ENCODE results near the gene SPCS1.
"Not testable (repeated sequence)": the region's sequence is repeated elsewhere in the genome, so short reads cannot be mapped to it uniquely, and the experiment has no call there.

Gene SPCS1

DNA sequence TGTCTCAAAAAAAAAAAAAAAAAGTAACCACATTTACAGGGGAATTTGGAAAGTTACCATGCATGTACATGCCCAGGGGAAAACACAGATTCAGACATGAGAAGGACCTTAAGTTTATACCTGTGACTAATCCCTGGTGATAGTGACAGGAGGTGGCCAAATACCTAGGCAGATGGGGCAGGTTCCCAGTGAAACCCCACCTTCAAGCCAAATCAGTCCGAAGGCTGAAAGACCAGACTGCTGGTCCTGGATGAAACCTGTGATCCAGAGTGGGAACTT lies 15.8 kb downstream of the SPCS1 start:
- Mint-ChIP-seq H3K4me1 (no peaks in the 10 kb centered on the region), H3K4me3 (no peak overlapping the region), H3K27me3 (ENCODE audit: low read depth, poor library complexity) (no peaks in the 10 kb centered on the region), H3K27ac (no peak overlapping the region), H3K36me3 (ENCODE audit: low read depth) (peaks cover 77% of the 10 kb centered on the region), H3K9me3 (peaks cover 41% of the 10 kb centered on the region)
- TF ChIP-seq, protein P1, sequence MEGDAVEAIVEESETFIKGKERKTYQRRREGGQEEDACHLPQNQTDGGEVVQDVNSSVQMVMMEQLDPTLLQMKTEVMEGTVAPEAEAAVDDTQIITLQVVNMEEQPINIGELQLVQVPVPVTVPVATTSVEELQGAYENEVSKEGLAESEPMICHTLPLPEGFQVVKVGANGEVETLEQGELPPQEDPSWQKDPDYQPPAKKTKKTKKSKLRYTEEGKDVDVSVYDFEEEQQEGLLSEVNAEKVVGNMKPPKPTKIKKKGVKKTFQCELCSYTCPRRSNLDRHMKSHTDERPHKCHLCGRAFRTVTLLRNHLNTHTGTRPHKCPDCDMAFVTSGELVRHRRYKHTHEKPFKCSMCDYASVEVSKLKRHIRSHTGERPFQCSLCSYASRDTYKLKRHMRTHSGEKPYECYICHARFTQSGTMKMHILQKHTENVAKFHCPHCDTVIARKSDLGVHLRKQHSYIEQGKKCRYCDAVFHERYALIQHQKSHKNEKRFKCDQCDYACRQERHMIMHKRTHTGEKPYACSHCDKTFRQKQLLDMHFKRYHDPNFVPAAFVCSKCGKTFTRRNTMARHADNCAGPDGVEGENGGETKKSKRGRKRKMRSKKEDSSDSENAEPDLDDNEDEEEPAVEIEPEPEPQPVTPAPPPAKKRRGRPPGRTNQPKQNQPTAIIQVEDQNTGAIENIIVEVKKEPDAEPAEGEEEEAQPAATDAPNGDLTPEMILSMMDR (IDR thresholded peaks at IDR 0.05), result no peak
- no peak for DNase-seq

GRCh38 chr3:52722491-52722890 lies 16.6 kb downstream of the SPCS1 start:
- no peaks in the 10 kb centered on the region for H3K4me1 Mint-ChIP-seq
- TF ChIP-seq, protein P1 (IDR thresholded peaks at IDR 0.05), result no peak
- H3K27me3 Mint-ChIP-seq (ENCODE audit: low read depth, poor library complexity), result no peaks in the 10 kb centered on the region
- no peak for DNase-seq
- peaks cover 85% of the 10 kb centered on the region for H3K36me3 Mint-ChIP-seq (ENCODE audit: low read depth)
- H3K4me3 Mint-ChIP-seq, result no peak overlapping the region
- no peak overlapping the region for H3K27ac Mint-ChIP-seq
- peaks cover 47% of the 10 kb centered on the region for H3K9me3 Mint-ChIP-seq

DNA sequence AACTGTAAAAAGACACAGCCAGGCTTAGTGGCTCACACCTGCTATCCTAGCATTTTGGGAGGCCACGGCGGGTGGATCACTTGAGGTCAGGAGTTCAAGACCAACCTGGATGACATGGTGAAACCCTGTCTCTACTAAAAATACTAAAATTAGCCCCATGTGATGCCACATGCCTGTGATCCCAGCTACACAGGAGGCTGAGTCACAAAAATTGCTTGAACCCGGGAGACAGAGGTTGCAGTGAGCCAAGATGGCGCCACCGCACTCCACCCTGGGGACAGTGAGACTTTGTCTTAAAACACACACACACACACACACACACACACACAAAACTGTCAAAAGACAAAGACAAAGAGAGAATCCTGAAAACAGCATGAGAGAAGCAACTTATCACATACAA lies 18.0 kb downstream of the SPCS1 start:
- Mint-ChIP-seq H3K27me3 (ENCODE audit: low read depth, poor library complexity) (no peaks in the 10 kb centered on the region), H3K4me3 (no peak overlapping the region), H3K9me3 (peaks cover 60% of the 10 kb centered on the region), H3K4me1 (no peaks in the 10 kb centered on the region), H3K36me3 (ENCODE audit: low read depth) (peaks cover 92% of the 10 kb centered on the region), H3K27ac (no peak overlapping the region)
- no peak for DNase-seq
- TF ChIP-seq, protein P1 (IDR thresholded peaks at IDR 0.05), result no peak

GRCh38 chr3:52724511-52724910 lies 18.6 kb downstream of the SPCS1 start:
- TF ChIP-seq, protein P1 (IDR thresholded peaks at IDR 0.05), result no peak
- Mint-ChIP-seq H3K4me3 (no peak overlapping the region), H3K9me3 (peaks cover 60% of the 10 kb centered on the region), H3K27ac (no peak overlapping the region), H3K4me1 (no peaks in the 10 kb centered on the region), H3K27me3 (ENCODE audit: low read depth, poor library complexity) (no peaks in the 10 kb centered on the region), H3K36me3 (ENCODE audit: low read depth) (peaks cover 92% of the 10 kb centered on the region)
- DNase-seq, result no peak

DNA sequence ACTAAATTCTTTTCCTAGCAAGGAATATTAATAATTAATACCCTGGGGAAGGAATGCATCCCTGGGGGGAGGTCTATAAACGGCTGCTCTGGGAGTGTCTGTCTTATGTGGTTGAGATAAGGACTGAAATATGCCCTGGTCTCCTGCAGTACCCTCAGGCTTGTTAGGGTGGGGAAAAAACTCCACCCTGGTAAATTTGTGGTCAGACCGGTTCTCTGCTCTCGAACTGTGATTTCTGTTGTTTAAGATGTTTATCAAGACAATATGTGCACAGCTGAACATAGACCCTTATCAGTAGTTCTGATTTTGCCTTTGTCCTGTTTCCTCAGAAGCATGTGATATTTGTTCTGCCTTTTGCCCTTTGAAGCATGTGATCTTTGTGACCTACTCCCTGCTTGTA lies 22.8 kb downstream of the SPCS1 start:
- DNase-seq; H3K27me3 Mint-ChIP-seq (ENCODE audit: low read depth, poor library complexity); H3K27ac Mint-ChIP-seq; H3K4me1 Mint-ChIP-seq; H3K4me3 Mint-ChIP-seq: not testable (repeated sequence)
- peaks cover 93% of the 10 kb centered on the region for H3K36me3 Mint-ChIP-seq (ENCODE audit: low read depth)
- H3K9me3 Mint-ChIP-seq, result peaks cover 72% of the 10 kb centered on the region

DNA sequence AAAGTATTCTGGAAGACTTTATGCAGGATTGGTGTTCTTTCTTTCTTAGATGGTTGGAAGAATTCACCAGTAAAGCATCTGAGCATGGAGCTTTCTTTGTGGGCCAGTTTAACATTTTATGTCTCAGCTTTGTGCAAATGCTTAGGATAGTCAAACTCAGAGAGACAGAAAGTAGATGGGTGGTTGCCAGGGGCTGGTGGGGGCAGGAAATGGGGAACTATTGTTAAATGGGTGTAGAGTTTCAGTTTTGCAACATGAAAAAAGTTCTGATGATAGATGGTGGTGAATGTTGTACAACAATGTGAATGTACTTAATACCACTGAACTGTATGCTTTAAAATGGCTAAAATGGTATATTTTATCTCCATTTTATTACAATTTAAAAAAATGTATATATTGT lies 24.8 kb downstream of the SPCS1 start:
- no peaks in the 10 kb centered on the region for H3K4me1 Mint-ChIP-seq
- peaks cover 3% of the 10 kb centered on the region for H3K27me3 Mint-ChIP-seq (ENCODE audit: low read depth, poor library complexity)
- H3K4me3 Mint-ChIP-seq, result no peak overlapping the region
- TF ChIP-seq, protein P1 (IDR thresholded peaks at IDR 0.05), result no peak
- no peak overlapping the region for H3K27ac Mint-ChIP-seq
- DNase-seq, result no peak
- H3K36me3 Mint-ChIP-seq (ENCODE audit: low read depth), result peaks cover 97% of the 10 kb centered on the region
- peaks cover 70% of the 10 kb centered on the region for H3K9me3 Mint-ChIP-seq

GRCh38 chr3:52731590-52731989 lies 25.7 kb downstream of the SPCS1 start:
- DNase-seq, result no peak
- Mint-ChIP-seq H3K36me3 (ENCODE audit: low read depth) (peaks cover 97% of the 10 kb centered on the region), H3K9me3 (peaks cover 66% of the 10 kb centered on the region)

More at GRCh38 chr3:52731590-52731989, 25.7 kb downstream of the SPCS1 start:
- peaks cover 3% of the 10 kb centered on the region for H3K27me3 Mint-ChIP-seq (ENCODE audit: low read depth, poor library complexity)
- peak overlapping the region; percentile 29 for H3K27ac Mint-ChIP-seq
- H3K4me1 Mint-ChIP-seq, result no peaks in the 10 kb centered on the region
- no peak overlapping the region for H3K4me3 Mint-ChIP-seq
- TF ChIP-seq, protein P1 (IDR thresholded peaks at IDR 0.05), result no peak

All from nephron progenitor cell (in vitro differentiated cells).